Mucosa of descending colon (tissue), 3 donors: Measurements from ENCODE around the gene LY6G6C. TPM values are rescaled to one million over a fixed set of nuclear protein-coding genes. Genes with fewer than 3 reads are reported as not detected.

Source experiments
- ATAC-seq: fragments of 200-7000 bp; cut with Tn5 transposase; one replicate; pipeline ENCODE4 v1.9.1; 2020; ENCODE audit warnings: mild to moderate bottlenecking, moderate library complexity
- DNase-seq, 3 donors: peaks; one replicate each; pipeline ENCODE4 v3.0.0-alpha.2; 2020
- H3K36me3 ChIP-seq: fragments of 200-600 bp; one replicate; pipeline ENCODE4 v1.8.0; 2021; ENCODE audit warnings: low read depth, mild to moderate bottlenecking
- H3K4me1 ChIP-seq: fragments of 200-600 bp; one replicate; pipeline ENCODE4 v1.8.0; 2021; ENCODE audit warnings: low read depth, mild to moderate bottlenecking
- H3K4me3 ChIP-seq: fragments of 200-600 bp; one replicate; pipeline ENCODE4 v1.8.0; 2021; ENCODE audit warnings: mild to moderate bottlenecking
- H3K9me3 ChIP-seq: fragments of 200-600 bp; one replicate; pipeline ENCODE4 v1.8.0; 2021; ENCODE audit warnings: mild to moderate bottlenecking
- intact Hi-C, 2 donors: fragments of 100-400 bp; cut with DNase I in 1 of 2; cut with micrococcal nuclease in 1 of 2; formaldehyde crosslinking; loops; one replicate each; pipeline versions ENCODE4 v1.11.0 to v1.11.1; 2022; cut with DNase I, micrococcal nuclease
- total RNA-seq, 3 donors: library from RNA; stranded (reverse); fragmentation: NEBNext Ultra II Directional in 2 of 3; extraction: Animal tissue kit (Norgen Biotek cat#: 25700) in 2 of 3; gene quantifications; one replicate each; pipeline versions ENCODE4 v1.2.1 to v1.2.4, GENCODE V29; 2021 to 2023
- TF ChIP-seq, protein P1 (sequence below): fragments of 200-600 bp; IDR thresholded peaks from one replicate; pipeline ENCODE4 v1.8.0; 2022; ENCODE audit warnings: antibody characterized with exemption, mild to moderate bottlenecking
- donor health status: DM: no; HTN: no; CAD: no; lungs with moderate emphysema.
- donor health status: DM: no; HTN: no; CAD: no.
- donor health status: DM: no; HTN: yes; CAD: no.

Gene LY6G6C
- total RNA-seq, 3 donors from 2014 or later, result 0.32 TPM; not detected in 2

GRCh38 chr6:31727717-31728671 lies 6.4 kb upstream of the LY6G6C start:
- Histone ChIP-seq H3K36me3 (peaks cover 7% of the 10 kb centered on the region), H3K4me3 (no peak overlapping the region), H3K4me1 (peaks cover 23% of the 10 kb centered on the region), H3K9me3 (no peaks in the 10 kb centered on the region)
- ATAC-seq (no peak), DNase-seq (peak in 2 of 3 donors; percentile 43 to 52)
- TF ChIP-seq, protein P1, sequence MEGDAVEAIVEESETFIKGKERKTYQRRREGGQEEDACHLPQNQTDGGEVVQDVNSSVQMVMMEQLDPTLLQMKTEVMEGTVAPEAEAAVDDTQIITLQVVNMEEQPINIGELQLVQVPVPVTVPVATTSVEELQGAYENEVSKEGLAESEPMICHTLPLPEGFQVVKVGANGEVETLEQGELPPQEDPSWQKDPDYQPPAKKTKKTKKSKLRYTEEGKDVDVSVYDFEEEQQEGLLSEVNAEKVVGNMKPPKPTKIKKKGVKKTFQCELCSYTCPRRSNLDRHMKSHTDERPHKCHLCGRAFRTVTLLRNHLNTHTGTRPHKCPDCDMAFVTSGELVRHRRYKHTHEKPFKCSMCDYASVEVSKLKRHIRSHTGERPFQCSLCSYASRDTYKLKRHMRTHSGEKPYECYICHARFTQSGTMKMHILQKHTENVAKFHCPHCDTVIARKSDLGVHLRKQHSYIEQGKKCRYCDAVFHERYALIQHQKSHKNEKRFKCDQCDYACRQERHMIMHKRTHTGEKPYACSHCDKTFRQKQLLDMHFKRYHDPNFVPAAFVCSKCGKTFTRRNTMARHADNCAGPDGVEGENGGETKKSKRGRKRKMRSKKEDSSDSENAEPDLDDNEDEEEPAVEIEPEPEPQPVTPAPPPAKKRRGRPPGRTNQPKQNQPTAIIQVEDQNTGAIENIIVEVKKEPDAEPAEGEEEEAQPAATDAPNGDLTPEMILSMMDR, result no peak
- intact Hi-C loops, result no loop called here

DNA sequence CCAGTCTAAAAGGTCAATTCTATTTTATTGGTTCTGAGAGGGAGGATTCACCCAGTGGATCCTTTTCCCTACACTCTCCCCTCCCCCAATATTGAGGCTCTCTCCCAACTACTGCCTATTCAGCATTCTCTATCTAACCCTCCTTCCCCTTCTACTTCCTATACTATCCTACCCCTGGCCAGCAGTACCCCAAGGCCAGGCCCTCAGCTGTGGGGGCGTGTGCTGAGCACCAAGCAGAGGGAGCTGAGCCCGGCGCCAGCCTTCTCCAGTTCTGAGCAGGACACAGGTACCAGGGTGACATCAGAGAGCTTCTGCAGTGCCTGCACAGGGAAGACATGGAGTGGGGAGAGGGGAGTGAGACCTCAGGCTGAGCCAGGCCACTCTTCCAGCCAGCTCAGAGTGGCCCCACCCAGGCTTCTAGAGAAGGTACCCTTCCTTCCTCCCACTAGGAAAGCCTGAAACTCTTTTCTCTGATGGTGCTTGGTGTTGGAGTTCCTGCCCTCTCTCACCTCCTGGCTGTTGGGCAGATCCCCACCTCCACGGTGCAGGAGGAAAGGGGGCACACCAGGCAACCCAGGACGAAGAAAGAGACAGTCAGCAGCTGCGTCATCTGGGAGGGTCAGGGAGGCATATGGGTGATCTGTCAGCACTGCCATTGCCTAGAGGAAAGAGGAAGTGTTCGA lies 5.6 kb upstream of the LY6G6C start:
- Histone ChIP-seq H3K36me3 (no peaks in the 10 kb centered on the region), H3K9me3 (no peaks in the 10 kb centered on the region), H3K4me3 (no peak overlapping the region), H3K4me1 (peaks cover 20% of the 10 kb centered on the region)
- TF ChIP-seq, protein P1, result no peak
- peak in 2 of 3 donors; percentile 42 to 52 for DNase-seq
- peak; percentile 6 for ATAC-seq
- intact Hi-C loops, result no loop called here

GRCh38 chr6:31725502-31726350 lies 4.2 kb upstream of the LY6G6C start:
- Histone ChIP-seq H3K4me1 (peaks cover 20% of the 10 kb centered on the region), H3K36me3 (no peaks in the 10 kb centered on the region), H3K4me3 (no peak overlapping the region), H3K9me3 (no peaks in the 10 kb centered on the region)
- DNase-seq (no peak), ATAC-seq (no peak)
- TF ChIP-seq, protein P1, result no peak
- intact Hi-C loops, result no loop called here

DNA sequence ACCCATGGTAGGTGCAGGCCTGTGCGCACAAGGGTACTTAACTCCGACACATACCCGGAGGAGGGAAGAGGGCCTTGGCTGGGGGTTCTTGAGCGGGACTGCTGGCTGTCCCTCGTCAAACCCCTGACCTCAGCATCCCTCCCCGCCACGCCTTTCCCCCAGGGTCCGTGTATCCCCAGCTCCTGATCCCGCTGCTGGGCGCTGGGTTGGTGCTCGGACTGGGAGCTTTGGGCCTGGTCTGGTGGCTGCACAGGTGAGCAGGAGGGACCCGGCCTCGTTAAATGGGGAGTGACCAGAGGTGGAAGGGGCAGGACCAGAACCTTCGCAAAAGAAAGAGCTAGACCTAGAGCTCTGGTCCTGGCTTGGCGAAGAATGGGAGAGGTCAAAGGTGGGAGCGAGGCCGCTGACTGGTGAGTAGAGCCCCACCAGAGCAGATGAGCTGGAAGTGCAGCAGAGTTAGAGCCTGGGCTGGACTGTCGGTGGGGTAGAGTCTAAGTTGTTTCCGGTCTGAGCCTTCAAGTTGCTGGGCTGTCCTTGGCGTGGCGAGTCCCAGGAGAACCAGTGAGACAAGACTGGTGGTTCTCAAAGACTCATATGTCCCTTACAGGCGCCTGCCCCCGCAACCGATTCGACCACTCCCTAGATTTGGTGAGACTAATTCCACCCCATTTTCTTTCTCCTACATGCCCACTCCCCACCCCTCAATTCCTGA lies 2.6 kb upstream of the LY6G6C start:
- intact Hi-C loops, result no loop called here
- TF ChIP-seq, protein P1, result no peak
- ATAC-seq, result no peak
- Histone ChIP-seq H3K9me3 (no peaks in the 10 kb centered on the region), H3K4me1 (peaks cover 21% of the 10 kb centered on the region), H3K36me3 (no peaks in the 10 kb centered on the region), H3K4me3 (no peak overlapping the region)
- DNase-seq, result no peak
